ENCODE data around the gene ROCK1. TPM values are rescaled to one million over a fixed set of nuclear protein-coding genes. Genes with fewer than 3 reads are reported as not detected.

The ROCK1 gene
- total and polyA plus RNA-seq, 2 donors (not counting 3 experiments of a cell fraction or from before 2014, with no cell fraction given) = 5.3 to 53.0 TPM

- CTCF ChIA-PET = no interaction called here
- no peak overlapping the region for H2AFZ ChIP-seq (ENCODE audit: low read depth, low read length)
- no peak for FAIRE-seq
- intact Hi-C loops (cut with micrococcal nuclease) = loop anchor here (1.0 kb wide), 2 partner anchors 10 to 163 kb away; no protein-coding TSS in a partner anchor
- H3K9me1 ChIP-seq (replicated peaks; ENCODE audit: control insufficient read depth, extremely low read depth, insufficient read depth, low read length) = no peaks in the 10 kb centered on the region
- no TSS peak for BruUV-seq (replicated peaks)
- no peak overlapping the region for H3K4me3 ChIP-seq (replicated peaks in 1 of 3; ENCODE audit: insufficient read depth in 1 of 3, low read depth in 1 of 3, low read length in 3 of 3)
- H3K27me3 ChIP-seq (ENCODE audit: control insufficient read depth in 2 of 2, insufficient read depth in 2 of 2, low read length in 2 of 2) = no peaks in the 10 kb centered on the region
- TF ChIP-seq GATA2 (IDR thresholded peaks at IDR 0.05; ENCODE audit: insufficient read depth, insufficient read length, low read depth, low read length) = no peak
- peak in 1 of 2 donors; percentile 33 for TF ChIP-seq CTCF (IDR thresholded peaks at IDR 0.05; ENCODE audit: extremely low read depth in 1 of 2, insufficient read depth in 1 of 2, low read depth in 1 of 2, low read length in 2 of 2)
- no peaks in the 10 kb centered on the region for H3K4me1 ChIP-seq (ENCODE audit: control insufficient read depth, extremely low read depth, insufficient read depth, low read length)
- H3K4me2 ChIP-seq (ENCODE audit: insufficient read depth, low read length) = no peak overlapping the region
- no peak overlapping the region for H3K27ac ChIP-seq (ENCODE audit: insufficient read depth, low read depth, low read length)
- no peaks in the 10 kb centered on the region for H3K79me2 ChIP-seq (ENCODE audit: control insufficient read depth, insufficient read depth, low read length)
- H4K20me1 ChIP-seq (replicated peaks; ENCODE audit: control insufficient read depth, extremely low read depth, insufficient read depth, low read length) = no peaks in the 10 kb centered on the region
- dilution Hi-C loops (cut with MboI; ENCODE audit: extremely low pct_ligation_motif_present, low sequenced_read_pairs) = no loop called here
- no peaks in the 10 kb centered on the region for H3K9me3 ChIP-seq (replicated peaks; ENCODE audit: control insufficient read depth, insufficient read depth, low read length)
- peak; percentile 50 for DNase-seq (ENCODE audit: low read depth, low spot score)
- POLR2A ChIA-PET = no interaction called here
- H3K36me3 ChIP-seq (ENCODE audit: control insufficient read depth in 2 of 2, extremely low read depth in 1 of 2, insufficient read depth in 2 of 2, low read length in 2 of 2) = no peaks in the 10 kb centered on the region
- H3K9ac ChIP-seq (replicated peaks; ENCODE audit: extremely low read depth, insufficient read depth, low read length) = no peak overlapping the region
These were observed 23.3 kb upstream of the ROCK1 start for GRCh38 chr18:21134895-21135294.

- no peak overlapping the region for H3K9ac ChIP-seq (replicated peaks; ENCODE audit: extremely low read depth, insufficient read depth, low read length)
- no peaks in the 10 kb centered on the region for H3K79me2 ChIP-seq (ENCODE audit: control insufficient read depth, insufficient read depth, low read length)
- no peaks in the 10 kb centered on the region for H3K9me1 ChIP-seq (replicated peaks; ENCODE audit: control insufficient read depth, extremely low read depth, insufficient read depth, low read length)
- ChIA-PET CTCF (interaction anchor here (1.2 kb wide), 1 partner anchor 19 kb away, joined by 3 read pairs; no protein-coding TSS in a partner anchor), POLR2A (no interaction called here)
- BruUV-seq (replicated peaks) = no TSS peak
- H3K4me3 ChIP-seq (replicated peaks in 1 of 3; ENCODE audit: insufficient read depth in 1 of 3, low read depth in 1 of 3, low read length in 3 of 3) = no peak overlapping the region
- H2AFZ ChIP-seq (ENCODE audit: low read depth, low read length) = no peak overlapping the region
- no peaks in the 10 kb centered on the region for H3K4me1 ChIP-seq (ENCODE audit: control insufficient read depth, extremely low read depth, insufficient read depth, low read length)
- TF ChIP-seq POLR2AphosphoS5 (IDR thresholded peaks at IDR 0.05; ENCODE audit: insufficient read depth, low read depth, low read length) (no peak), MAX (IDR thresholded peaks at IDR 0.05; ENCODE audit: insufficient read depth, insufficient read length) (no peak), JUN (IDR thresholded peaks at IDR 0.05; ENCODE audit: borderline replicate concordance, insufficient read depth, insufficient read length, low read depth) (no peak), FOS (IDR thresholded peaks at IDR 0.05; ENCODE audit: borderline replicate concordance, insufficient read depth, low read length) (no peak), GATA2 (IDR thresholded peaks at IDR 0.05; ENCODE audit: insufficient read depth, insufficient read length, low read depth, low read length) (no peak), MYC (IDR thresholded peaks at IDR 0.05; ENCODE audit: low read depth, low read length) (no peak), CTCF (IDR thresholded peaks at IDR 0.05; ENCODE audit: extremely low read depth in 1 of 2, insufficient read depth in 1 of 2, low read depth in 1 of 2, low read length in 2 of 2) (no peak), POLR2A (IDR thresholded peaks at IDR 0.05; ENCODE audit: low read depth, low read length) (no peak), EZH2 (IDR thresholded peaks at IDR 0.05; ENCODE audit: borderline replicate concordance, low read depth, low read length, severe bottlenecking) (no peak)
- DNase-seq (ENCODE audit: low read depth, low spot score) = no peak
- H4K20me1 ChIP-seq (replicated peaks; ENCODE audit: control insufficient read depth, extremely low read depth, insufficient read depth, low read length) = no peaks in the 10 kb centered on the region
- no peaks in the 10 kb centered on the region for H3K27me3 ChIP-seq (ENCODE audit: control insufficient read depth in 2 of 2, insufficient read depth in 2 of 2, low read length in 2 of 2)
- no peak for FAIRE-seq
- intact Hi-C loops (cut with micrococcal nuclease) (no loop called here), dilution Hi-C loops (cut with MboI; ENCODE audit: extremely low pct_ligation_motif_present, low sequenced_read_pairs) (no loop called here)
- no peak overlapping the region for H3K27ac ChIP-seq (ENCODE audit: insufficient read depth, low read depth, low read length)
- H3K4me2 ChIP-seq (ENCODE audit: insufficient read depth, low read length) = no peak overlapping the region
- no peaks in the 10 kb centered on the region for H3K9me3 ChIP-seq (replicated peaks; ENCODE audit: control insufficient read depth, insufficient read depth, low read length)
- no peaks in the 10 kb centered on the region for H3K36me3 ChIP-seq (ENCODE audit: control insufficient read depth in 2 of 2, extremely low read depth in 1 of 2, insufficient read depth in 2 of 2, low read length in 2 of 2)
These were observed 20.8 kb upstream of the ROCK1 start for GRCh38 chr18:21132398-21132918.
